HepG2 (cell line): ENCODE measurements around the gene ACOT2.

Experiments
- CREB1 ChIP-seq, 2 experiments: fragments of 450-650 bp in 1 of 2; IDR thresholded peaks; 2 replicates each; pipeline ENCODE4 v1.6.1; 2016 to 2017; ENCODE audit warnings: control low read depth in 1 of 2, mild to moderate bottlenecking in 1 of 2, missing compliant biosample characterization in 1 of 2, missing genetic modification characterization in 1 of 2
- EHMT2 ChIP-seq: fragments of 200-600 bp; sonication (generic); IDR thresholded peaks from 2 replicates; pipeline ENCODE4 v1.7.0; 2017; ENCODE audit warnings: antibody characterized with exemption, low read depth, low read length, borderline replicate concordance
- FOXM1 ChIP-seq: sonication (generic); formaldehyde crosslinking; IDR thresholded peaks from 2 replicates; pipeline ENCODE4 v1.5.0; 2020; ENCODE audit warnings: missing genetic modification reagents
- POLR2A ChIP-seq, 2 experiments: IDR thresholded peaks; 2 replicates each; pipeline ENCODE4 v1.6.1; 2011; ENCODE audit warnings: low read depth in 2 of 2, low read length in 2 of 2, mild to moderate bottlenecking in 1 of 2, moderate library complexity in 1 of 2; ENCODE audit not compliant: insufficient read depth in 1 of 2
- REST ChIP-seq, 2 experiments: IDR thresholded peaks; 2 replicates each; pipeline ENCODE4 v1.6.1; 2011 to 2012; ENCODE audit warnings: low read length in 2 of 2, borderline replicate concordance in 1 of 2, low read depth in 1 of 2, mild to moderate bottlenecking in 1 of 2, moderate library complexity in 1 of 2
- ZBTB33 ChIP-seq: sonication (generic); formaldehyde crosslinking; IDR thresholded peaks from 2 replicates; pipeline ENCODE4 v1.4.0; 2020; ENCODE audit warnings: missing genetic modification reagents
- ZHX2 ChIP-seq, 2 experiments: sonication (generic) in 1 of 2; formaldehyde crosslinking in 1 of 2; IDR thresholded peaks; 2 replicates each; pipeline versions ENCODE4 v1.6.1 to v1.9.0; 2014 to 2022; ENCODE audit warnings: antibody characterized with exemption in 1 of 2, borderline replicate concordance in 1 of 2, inconsistent platforms in 1 of 2, low read depth in 1 of 2, missing genetic modification reagents in 1 of 2
- ZNF329 ChIP-seq: sonication (generic); formaldehyde crosslinking; IDR thresholded peaks from 2 replicates; pipeline ENCODE4 v1.9.0; 2021; ENCODE audit warnings: low read depth, mild to moderate bottlenecking, missing genetic modification reagents
- ZNF431 ChIP-seq: sonication (generic); formaldehyde crosslinking; IDR thresholded peaks from 2 replicates; pipeline ENCODE4 v1.9.0; 2022; ENCODE audit warnings: missing genetic modification reagents, low read depth, mild to moderate bottlenecking, borderline replicate concordance
- ZNF552 ChIP-seq: sonication (generic); formaldehyde crosslinking; IDR thresholded peaks from 2 replicates; pipeline ENCODE4 v1.9.0; 2022; ENCODE audit warnings: missing genetic modification reagents, mild to moderate bottlenecking, borderline replicate concordance

- TF ChIP-seq CREB1 (IDR thresholded peaks at IDR 0.05) (no peak), CREB1 (CRISPR knock-in tag; IDR thresholded peaks at IDR 0.05) (no peak), ZNF552 (no peak), REST (IDR thresholded peaks at IDR 0.05; ENCODE audit: borderline replicate concordance in 1 of 2, low read depth in 1 of 2, low read length in 2 of 2) (no peak), EHMT2 (no peak), FOXM1 (no peak), ZNF431 (no peak), ZNF329 (CRISPR knock-in tag) (no peak), POLR2A (IDR thresholded peaks at IDR 0.05; ENCODE audit: insufficient read depth in 1 of 2, low read depth in 2 of 2, low read length in 2 of 2) (no peak), ZHX2 (IDR thresholded peaks at IDR 0.05; ENCODE audit: low read depth) (no peak), ZHX2 (CRISPR knock-in tag; IDR thresholded peaks at IDR 0.05; ENCODE audit: borderline replicate concordance) (no peak), ZBTB33 (no peak)
These were observed 38.2 kb downstream of the ACOT2 start for GRCh38 chr14:73607241-73607640.
